NCI-H2171 treated with DMSO at 0.1 percent for 48 hours (cell line): ENCODE data around the gene ZFAND3.

Source experiments
- DNase-seq: peaks from one replicate; lab custom pipeline; 2025; lab: John Stamatoyannopoulos, UW

Gene ZFAND3

DNA sequence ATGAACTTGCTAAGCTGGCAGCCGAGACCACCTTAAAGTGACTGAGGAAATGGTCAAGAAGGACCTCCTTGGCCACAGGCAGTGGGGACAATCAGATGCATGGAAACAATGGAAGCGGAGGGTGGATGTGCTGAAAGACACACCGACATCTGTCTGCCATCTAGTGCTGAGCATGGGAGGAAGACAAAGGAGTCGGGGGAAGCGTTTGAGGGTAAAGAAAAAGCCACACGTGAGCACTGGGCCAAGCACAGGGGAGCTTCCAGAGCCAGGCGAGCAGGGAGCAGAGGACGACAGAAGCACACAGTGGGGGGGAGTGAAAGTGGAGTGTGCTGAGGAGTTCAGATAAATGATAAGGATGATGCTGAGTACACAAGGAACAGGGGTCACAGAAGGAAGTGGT lies 367.8 kb downstream of the ZFAND3 start:
- peak; percentile 90 for DNase-seq

DNA sequence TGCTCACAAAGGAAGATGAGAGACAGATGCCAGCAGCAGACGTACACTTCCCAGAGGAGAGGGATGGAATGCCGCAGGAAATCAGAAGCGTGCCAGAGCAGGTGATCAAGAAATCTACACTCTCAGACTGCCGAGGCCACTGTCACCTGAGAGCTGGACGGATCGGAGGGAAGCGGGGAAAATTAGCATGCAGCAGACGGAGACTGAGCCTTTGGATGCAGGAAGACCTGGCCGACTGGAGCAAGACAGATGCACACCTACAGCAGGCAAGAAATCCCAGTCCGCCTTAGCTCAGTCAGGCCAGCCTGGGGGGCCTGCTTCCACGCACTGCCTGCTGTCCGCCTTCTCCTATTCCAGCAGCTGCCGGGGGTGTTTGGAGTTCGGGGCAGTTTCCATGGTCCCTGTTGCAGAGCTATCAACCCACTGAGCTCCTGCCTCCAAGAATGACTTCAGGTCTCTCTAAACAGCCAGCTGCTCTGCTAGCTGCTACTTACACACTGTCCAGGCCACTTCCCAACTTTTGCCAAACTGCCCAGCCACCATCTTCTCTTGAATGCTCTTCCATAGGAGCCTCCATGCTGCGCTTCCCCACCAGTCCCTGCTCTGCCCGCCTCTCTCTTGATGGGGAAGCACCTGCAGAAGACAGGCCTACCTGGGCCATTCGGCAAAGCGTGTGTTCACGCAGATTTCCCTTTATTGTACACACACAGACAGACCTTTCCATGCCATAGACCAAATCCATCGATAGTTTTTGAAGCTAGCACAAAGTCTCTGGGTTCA lies 368.5 kb downstream of the ZFAND3 start:
- DNase-seq = peak; percentile 96

DNA sequence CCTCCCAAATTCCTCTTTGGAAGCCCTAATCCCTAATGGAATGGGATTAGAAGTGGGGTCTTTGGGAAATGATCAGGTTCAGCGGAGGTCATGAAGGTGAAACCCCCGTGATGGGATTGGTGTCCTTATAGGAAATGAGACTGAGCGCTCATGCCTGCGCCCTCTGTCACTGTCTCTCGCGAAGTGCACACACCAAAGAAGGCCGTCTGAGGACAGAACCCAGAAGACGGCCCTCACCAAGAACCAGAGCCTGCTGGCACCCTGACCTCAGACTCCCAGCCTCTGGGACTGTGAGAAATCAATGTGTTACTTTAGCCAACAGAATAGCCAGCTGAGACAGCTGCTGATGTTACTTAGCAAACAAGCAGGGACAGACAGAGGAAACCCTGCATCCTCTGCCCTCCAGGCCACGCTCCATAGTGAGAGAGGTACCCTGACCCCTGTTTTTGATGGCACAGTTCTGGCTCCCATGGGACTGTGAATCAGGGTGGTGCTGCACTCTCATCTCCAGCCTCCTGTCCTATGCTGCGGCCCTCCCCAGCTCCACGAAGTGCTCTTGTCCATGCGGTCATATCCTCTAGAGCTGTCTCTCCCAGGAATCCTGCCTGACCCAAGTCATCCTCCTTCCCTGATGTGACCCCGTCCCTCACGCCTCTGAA lies 369.3 kb downstream of the ZFAND3 start:
- DNase-seq = no peak

DNA sequence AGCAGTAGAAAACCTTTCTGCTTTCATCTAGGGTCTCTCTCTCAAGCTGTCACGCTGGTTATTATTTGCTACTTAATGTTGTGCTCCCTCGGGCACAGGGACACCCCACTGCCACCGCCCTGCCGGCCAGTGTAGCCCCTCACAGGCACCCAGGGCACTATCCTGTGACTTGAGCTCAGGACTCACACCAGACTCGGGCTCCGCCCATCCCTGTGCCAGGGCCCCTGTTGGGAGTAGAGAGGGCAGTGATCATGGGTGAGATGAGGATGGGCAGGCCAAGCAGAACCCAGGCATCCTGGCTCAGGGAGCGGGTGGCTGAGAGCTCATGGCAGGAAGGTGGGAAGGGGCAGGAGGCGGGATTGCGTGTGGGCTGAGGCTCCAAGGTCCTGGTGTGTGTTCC lies 371.9 kb downstream of the ZFAND3 start:
- no peak for DNase-seq

DNA sequence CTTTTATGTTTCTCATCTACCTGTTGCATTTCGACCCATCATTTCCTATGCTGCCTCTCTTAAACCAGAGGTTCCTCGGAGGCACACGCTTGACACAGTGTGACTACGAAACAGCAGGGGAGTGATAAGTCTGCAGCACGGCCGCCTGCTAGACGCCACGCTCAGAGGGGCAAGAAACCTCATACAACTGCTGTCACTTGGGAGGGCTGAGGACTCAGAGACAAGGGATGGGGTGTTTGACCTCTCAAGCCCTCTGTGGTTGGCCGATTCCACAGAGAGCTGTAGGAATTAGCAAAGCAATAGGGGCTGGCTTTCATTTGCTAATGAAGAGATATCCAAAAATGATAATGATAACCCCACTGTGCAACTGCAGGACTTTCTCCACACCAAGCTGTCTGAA lies 372.5 kb downstream of the ZFAND3 start:
- no peak for DNase-seq

DNA sequence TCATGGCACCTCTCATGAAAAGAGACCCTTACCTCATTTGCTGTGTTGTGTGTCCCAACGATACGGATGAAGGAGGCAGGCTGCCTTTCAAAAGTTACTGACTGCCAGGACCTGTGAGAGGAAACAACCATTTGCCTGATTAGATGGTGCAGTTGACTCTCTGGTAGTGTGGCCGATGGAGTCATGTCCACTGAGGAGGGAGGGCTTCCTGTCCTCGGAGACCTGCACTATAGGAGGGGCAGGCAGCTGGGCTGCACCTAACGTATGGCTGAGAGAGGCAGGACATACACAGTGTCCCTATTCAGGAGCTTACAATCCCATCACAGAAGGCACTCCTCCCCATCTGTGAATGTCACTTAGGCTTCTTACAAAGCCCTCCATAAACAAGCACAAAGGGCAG lies 373.0 kb downstream of the ZFAND3 start:
- no peak for DNase-seq

DNA sequence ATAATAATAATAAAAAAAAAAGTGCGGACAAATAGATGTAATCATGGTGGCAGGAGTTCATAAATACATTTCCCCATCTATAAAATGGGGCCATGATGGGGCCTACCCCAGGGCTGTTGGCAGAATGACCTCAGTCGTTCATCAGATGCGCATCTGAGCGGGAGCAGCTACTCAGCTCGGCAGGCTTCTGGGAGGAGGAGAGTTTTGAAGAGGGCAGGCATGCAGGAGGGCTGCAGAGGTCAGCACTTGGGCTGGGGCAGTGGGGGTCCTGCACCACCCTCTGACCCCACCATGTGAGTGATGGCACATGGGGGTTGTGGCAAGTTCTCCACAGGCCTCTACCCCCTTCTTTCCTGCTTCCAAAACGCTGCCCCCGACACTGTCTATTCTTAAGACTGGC lies 373.5 kb downstream of the ZFAND3 start:
- no peak for DNase-seq

DNA sequence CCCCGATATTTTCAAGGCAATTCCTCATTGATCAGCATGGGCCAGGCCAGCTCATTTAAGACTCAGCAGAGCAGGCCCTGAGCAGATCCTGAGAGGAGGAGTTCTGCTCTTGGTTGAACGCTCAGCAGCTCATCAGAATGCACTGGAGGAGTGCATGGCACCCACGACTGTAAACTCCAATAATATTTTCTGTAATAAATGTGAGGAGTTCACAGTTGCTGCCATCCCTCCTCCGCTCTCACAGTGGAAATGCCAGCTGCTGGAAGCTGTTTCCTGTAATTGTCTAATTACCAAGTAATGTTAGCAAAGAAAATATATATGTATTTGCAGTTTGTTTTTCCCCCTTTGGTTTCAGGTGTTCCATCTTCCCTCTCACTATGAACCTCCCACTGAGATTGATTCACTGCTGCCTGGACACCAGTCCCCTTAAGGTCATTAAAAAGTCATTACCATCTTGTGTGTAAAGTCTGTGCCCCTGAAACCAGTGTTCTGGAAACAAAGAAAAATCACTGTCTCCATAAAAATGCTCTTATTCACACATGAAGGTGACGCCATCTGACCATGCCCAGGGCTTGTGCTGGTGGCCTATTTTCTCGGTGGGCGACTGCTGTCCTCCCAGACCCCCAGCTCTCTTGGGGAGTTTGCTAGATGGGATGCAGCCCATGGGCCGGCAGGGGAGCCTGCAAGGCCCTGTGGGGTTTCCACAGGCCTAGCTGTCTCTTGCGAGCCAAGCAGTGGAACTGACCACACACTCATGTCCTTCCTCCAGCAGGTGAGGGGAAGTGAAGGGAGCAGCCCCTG lies 374.2 kb downstream of the ZFAND3 start:
- DNase-seq = no peak

DNA sequence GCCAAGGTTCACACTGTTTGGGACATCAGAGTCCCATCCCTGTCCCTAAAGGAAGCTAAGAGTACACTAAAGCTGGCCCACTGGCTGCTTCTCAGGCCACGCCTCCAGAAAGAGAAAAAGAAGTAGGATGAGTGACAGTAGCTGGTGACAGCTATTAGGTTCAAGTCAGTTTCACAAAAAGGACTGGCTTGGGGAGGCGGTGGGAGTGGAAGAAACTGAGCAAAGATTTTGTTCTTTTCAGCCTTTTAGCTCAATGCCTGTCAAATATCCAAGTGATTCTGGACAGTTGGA lies 374.7 kb downstream of the ZFAND3 start:
- DNase-seq = no peak

DNA sequence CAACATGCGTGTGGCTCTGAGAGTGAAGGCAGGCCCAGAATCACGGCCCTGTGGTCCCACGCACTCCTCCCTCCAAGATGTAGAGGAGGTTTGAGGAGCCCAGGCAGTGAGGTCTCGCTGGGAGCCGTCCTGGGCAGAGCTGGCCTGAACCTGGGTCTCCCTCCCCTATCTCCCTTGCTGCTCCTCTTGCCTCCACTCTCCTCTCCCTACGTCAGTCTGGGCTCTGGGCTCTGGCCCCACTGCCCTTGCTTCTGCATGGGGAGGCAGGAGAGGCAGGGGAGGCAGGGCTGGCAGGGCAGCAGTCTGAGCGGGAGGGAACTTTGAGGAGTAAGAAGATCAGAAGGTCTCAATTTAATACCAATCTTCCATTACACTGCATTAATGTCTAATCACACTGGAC lies 375.1 kb downstream of the ZFAND3 start:
- no peak for DNase-seq

DNA sequence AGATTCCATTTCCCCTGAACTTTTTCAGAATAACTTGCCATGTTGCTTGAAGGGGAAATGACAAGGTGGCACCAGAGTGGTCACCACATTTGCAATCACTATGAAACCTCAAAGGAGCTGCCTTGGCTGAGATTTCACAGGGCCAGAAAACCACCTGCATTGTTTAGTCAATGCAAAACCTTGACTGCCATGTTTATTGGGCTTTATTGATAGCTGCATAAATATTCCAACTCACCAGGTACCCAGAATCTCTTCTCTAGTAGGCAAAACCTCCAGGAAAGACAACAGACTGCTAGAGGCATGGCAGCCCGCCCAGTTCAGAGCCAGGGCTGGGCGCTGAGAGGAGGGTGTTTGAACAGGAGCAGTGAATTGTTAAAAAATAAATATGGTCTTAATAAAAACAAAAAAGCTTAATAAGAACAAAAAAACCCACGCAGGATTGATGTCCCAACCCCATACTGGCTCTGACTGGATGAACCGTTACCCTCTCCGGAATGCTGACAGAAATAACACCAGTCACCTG lies 375.6 kb downstream of the ZFAND3 start:
- no peak for DNase-seq

DNA sequence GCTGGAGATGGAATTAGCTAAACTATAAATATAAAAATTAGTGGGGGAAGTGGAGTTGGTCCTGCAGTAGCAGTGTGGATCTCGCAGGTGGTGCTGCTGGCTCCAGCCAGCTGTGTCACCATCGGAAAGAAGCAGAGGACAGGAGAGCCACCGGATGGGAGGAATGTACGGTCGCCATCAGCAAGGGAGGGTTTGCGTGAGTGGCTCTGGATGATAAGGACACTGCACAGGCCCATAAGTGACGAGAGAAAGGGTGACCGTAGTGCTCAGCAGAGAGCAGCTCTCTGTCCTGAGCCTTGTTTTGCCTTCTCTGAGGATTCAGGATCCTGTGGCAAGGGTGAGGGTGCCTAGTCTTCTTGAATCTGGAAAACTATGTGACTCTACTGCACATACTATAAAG lies 378.7 kb downstream of the ZFAND3 start:
- DNase-seq = no peak
